NCI-H1436 (cell line): ENCODE data around the gene TBC1D8.

Experiments used
- DNase-seq: peaks from one replicate; lab custom pipeline; 2025; lab: John Stamatoyannopoulos, UW

The TBC1D8 gene

DNA sequence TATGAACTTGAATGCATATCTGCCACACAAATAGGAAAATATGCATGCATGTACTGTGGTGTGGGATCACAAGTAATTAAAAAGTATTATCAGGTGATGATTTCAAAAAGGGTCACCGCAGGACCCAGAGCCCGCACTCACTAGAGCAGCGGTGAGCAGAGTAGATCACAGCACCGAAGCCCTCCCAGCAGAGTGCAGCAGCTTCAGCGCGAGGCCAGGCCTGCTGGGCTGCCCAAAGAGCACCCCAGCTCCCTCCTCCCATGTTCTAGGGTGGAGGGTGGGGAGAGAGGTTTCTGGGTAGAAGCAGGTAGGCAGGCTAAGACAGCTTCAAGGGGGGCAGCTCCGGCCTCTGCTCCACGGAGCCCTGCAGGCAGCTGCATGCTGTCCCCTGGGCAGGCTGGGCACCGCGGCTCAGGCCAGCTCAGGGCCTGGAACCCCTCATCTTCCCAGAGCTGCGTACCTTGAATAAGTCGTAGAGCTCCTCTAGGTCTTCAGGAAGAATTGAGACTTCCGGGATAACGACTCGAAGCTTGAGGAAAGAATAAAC, 124.2 kb downstream of the TBC1D8 start:
- DNase-seq, result no peak

DNA sequence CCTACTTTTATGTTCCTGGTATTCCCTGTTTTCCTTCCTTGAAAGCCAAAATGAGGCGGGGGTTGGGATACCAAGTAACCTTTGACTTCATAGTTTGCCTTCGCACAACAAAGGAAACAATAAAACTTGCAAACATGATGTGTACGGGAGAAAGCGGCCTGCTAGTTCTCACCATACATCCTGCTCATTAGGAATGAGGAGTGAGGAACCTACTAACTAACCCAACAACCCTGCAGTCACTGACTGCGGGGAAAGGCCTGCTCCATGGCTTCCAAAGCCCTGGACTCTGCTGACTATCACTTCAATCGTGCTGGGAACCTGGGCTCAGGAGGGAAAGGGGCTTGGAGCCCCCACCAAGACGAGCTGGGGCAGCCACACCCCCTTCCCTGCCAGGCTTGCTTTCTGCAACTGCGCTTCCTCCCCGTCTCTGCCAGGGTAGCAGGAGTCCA, 124.9 kb downstream of the TBC1D8 start:
- DNase-seq, result no peak

DNA sequence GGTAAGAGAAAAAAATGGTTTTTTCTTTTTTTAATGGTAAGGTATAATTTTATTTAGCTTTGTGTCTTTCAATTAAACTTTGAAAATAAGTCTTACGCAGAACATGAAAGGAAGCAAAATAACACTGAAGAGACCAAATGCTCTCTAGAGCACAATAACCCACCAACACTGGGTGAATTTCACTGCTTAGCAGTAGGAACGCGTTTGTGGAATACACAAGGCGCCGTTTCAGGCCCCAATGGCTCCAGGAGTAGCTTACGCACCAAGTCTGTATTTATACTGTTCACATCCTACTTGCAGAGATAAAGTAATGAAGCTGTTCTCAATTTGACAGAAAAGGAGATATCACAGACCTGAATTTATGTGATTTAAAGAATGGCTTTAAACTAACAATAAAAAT, 125.6 kb downstream of the TBC1D8 start:
- no peak for DNase-seq

DNA sequence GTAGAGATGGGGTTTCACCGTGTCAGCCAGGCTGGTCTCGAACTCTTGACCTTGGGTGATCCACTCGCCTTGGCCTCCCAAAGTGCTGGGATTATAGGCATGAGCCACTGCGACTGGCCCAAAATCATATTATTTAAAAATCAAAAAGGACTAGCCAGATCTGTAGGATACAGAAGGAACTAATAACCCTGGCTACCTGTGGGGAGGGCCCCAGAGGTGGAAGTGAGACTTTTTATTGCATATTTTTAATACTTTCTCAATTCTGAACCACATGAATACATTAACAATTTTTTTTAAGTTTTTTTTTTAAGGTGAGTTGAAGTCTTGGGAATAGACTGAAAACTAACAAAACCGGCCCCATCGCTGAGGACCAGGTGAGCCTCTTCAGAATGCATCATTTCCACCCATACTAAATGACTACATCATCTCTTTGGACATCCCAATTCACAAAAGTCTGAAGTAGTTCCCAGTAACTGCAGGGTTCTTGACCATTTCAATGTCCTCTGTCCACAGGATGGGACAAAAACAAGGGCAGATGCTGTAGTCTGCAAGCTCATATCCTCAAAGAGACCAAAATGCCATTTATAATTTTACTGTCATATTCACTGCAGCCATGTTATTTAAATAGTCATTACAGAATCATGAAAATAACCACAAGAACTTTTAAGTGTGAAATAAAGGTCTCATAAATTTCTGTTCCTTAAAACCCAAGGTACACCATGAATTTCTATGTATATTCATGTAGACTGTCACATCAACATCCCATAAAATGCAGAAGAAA, 127.7 kb downstream of the TBC1D8 start:
- no peak for DNase-seq

DNA sequence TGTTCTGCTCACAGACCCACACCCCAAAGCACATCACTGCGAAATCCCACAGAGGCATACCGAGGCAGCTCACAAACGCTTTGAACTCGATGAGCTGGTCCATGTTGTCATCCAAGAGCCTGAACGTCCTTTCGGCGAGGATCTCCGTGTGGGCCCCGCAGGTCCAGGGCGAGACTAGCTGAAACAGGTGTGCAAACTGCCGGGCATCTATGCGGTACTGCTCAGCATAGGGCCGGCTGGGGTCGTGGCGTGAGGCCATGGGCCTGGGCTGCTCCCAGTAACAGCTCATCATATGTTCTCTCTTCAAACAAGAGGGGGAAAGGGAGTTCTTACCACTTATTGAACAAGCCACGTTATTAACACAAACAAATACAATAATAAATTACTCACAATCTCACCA, 129.0 kb downstream of the TBC1D8 start:
- DNase-seq, result no peak

DNA sequence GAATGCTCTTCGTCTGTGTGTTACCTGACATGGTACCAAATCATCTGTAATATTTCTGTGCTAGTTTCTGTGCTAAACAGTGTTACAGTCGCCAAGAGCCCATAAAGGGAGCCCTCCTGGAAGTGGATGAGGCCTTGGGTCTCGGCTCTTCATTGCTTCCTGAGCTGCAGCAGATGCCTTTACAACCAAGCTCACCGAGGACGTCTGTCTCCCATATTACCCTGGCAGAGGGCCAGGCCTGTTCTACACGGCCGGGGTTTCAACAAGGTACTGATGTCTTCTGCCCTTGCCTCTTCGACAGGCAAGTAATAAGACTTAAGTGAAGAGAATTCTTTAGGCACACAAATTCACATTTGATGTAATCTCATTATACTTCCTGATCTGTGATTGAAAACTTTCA, 132.2 kb downstream of the TBC1D8 start:
- no peak for DNase-seq

DNA sequence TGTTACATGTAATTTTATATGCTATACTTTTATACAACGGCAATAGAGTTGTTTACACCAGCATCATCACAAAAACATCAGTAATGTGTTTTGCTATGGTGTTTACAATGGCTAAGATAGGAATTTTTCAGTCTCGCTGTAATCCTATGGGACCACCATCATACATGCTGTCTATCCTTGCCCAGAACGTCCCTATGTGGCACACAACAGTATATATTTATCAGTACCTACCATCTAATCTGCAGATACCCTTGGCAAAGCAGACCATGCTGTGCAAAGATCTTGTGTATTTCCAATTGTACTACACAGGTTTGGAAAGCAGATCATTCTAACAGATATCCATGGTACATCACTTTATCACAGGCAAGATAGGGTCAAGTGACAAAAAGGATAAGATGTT, 133.8 kb downstream of the TBC1D8 start:
- no peak for DNase-seq

DNA sequence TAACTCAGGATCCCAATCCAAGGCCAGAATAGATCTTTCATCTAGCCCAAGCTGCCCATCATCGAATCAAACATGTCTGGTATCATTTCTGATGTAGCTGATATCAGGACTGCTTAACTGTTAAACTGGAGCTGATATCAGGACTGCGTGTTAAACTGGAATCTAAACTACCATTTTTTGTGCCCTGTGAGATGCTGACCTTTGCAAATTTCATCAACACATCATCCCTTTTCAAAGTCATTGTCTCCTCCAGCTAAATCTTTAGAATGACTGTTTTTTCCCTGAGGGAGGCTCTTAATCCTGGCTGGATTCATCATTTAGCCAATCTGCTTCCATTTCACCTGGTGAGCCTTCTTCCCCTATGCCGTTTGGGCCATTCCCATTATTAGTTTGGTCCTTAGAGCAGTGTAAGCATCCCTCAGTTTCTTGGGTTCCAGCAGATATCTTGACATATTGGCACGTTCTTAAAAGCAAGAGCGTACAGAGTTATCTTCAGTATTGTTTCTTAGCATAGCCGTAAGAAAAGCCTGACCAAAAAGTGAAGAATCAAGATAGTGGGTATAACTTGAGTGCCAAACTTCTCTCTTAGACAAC, 136.8 kb downstream of the TBC1D8 start:
- no peak for DNase-seq

DNA sequence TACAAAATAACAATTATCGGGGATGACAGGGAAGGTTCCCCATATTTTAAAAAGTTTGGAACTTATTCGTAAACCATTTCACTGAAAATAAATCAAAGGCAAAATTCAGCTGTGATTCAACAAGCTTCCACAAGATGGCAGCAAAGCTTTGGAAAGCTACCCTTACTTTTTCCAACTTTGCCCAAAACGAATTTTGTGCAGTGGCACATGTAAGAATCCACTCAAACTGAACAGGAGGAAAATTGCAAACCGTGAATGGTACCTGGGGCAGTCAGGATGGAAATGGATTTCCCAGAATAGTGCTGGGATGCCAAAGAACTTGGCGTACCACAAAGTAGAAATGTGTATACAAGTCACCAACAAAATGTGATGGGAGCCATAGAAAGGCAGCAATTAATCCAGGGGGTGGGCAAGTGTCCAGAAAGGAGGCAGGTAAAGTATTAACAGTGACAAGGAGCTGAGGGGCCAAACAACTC, 138.4 kb downstream of the TBC1D8 start:
- no peak for DNase-seq

DNA sequence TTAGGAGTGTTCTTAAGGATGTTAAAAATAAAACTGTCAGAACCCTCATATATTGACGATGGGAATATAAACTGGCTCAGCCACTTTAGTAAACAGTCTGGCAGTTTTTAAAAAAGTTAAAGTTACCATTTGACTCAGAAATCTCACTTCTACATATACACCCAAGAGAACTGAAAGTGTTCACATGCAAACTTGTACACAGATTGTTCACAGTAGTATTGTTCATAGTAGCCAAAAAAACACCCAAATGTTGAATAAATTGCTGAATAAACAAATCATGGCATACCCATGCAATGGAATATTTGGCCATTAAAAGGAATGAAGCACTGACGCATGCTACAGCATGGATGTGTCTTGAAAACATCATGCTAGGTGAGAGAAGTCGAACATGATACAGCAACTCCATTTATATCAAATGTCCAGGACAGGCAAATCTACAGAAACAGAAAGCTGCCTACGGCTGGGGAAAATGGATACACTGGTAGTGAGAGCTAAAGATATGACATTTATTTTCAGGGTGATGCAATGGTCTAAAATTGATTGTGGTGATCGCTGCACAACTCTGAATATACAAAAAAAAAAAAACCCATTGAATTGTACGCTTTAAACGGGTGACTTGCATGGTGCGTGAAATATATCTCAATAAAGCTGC, 139.0 kb downstream of the TBC1D8 start:
- DNase-seq, result no peak

DNA sequence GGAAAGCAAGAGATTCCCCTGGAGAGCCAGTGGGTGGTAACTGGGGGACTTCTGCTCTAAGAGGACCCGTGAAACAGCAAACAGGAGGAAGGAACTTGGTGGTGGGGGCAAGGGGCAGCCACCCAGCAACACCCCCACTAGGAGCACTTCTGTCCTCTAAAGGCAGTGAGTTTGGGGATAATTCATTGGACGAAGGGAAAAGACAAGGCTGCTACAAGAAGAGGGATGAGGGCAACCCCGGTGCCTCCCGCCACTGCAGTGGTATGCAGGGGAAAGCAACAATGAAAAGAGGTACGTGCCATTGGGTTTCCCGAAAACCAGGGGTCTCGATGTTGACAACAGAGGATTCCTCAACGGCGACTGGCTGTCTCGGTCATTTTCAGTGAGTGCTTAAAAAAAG, 140.0 kb downstream of the TBC1D8 start:
- DNase-seq, result no peak

DNA sequence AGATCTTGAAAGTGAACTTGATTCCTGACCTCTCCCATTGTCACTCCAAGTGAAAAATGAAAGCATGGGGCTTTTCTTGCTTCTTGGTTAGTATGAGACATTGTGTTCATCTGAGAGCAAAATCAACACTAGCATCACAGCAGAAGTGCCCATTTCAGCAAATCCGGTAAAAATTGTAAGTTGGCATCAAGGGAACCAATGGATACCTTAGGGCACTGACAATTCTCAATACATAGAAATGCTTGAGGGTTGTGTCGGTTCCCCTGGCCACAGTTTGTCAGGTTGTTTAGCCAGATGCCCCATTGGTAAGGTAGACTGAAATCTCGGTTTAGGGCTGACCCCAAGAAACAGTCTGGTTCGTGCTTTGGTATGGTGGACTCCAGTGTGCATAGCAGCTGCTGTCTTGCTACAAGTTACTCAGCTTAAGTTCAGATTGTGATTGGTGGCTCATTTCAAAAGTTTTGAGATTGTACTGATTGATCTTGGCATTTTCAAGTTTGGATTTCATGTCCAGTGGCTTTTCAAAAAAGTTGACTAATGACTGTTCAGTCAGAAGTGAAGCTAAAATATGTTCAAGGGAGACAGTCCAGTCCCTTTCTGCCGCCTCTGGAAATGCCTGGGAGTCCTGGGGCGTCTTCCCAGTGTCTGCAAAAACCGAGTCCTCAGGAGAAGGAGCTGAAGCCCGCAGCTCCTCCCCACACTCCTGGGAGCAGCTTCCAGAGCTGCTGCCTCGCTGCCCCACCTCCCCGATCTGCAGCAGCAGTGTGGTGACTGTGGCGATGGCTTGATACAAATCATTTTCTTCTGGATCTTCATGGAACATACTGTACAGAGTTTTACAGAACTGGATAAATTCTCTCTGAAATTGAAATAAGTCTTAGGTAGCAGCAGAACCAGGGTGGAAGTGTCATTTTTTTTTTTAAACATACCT, 143.5 kb downstream of the TBC1D8 start:
- DNase-seq, result no peak

DNA sequence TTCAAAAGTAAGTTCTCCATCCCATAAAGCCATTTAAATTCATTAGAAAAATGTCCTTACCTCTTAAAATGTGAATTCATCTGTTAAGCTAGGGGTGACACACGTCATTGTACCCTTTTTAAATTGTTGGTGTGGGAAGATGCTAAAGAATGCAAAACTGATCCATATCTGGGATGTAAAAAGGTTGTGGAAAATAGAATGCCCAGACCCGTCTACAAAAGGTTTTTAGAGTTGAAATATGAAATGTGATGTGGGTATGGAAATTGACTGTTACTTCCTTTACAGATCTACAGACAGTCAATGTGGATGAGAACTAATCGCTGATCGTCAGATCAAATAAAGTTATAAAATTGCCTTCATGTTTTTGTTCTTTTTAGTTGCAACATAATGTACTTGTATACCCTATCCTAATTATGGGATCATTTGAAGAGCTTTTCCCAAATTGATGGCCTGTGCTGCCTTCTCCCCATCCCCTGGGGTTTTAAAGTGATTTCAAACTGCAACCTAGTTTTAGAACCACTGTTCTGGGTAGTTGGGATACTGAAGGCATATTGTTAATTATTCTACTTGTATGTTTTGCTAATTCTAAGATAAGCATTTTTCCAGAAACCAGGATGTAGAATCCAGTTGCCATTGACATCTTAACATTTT, 145.0 kb downstream of the TBC1D8 start:
- DNase-seq, result no peak

DNA sequence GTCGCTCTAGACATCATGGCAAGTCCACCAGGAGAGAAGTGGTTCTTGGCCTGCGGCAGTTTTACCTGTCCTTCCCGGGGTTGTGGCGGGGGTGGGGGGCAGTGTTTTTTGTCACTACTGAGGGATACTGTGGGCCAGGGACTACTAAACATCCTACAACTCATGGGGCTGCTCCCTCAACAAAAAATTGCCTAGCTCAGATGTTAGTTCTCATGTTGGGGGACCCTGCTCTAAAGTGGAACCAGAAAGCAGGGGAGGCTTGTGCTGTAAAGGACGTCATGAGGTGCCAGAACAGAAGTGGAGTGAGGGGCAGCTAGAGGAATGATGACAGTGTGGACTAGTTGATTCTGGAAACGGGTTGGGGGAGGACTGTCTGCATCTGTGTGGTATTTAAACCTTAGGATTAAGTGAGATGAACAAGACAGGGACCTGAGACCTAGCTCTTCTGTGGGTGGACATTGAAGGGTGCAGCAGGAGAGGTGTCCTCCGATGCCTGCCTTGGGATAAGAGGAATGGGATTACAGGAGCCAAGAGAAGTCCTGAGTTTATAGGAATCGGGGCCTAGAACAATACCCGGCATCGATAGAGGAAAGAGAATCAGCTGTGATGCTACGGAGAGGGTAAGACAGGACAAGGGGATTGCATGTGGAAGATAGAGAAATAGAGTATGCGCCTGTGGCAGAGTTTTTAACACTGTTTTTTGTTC, 146.4 kb downstream of the TBC1D8 start:
- DNase-seq, result no peak

DNA sequence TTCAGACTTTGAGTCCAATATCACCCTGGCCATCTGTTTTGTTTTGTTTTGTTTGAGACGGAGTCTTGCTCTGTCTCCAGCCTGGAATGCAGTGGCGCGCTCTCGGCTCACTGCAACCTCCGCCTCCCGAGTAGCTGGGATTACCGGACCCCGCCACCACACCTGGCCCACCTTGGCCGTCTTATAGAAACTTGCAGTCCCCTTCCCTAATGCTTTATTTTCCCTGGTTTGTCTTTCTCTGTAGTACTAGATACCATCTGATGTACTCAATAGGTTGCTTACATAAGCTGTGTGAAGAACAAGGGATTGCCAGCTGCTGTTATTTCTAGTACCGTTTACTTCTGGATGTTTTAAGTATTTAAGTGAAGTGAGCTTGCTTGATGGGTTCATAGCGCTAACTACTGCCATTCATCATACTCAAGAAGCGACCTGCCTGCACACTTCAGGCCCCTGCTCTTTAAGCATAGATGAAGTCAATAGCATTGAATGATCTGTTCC, 147.9 kb downstream of the TBC1D8 start:
- DNase-seq, result no peak

DNA sequence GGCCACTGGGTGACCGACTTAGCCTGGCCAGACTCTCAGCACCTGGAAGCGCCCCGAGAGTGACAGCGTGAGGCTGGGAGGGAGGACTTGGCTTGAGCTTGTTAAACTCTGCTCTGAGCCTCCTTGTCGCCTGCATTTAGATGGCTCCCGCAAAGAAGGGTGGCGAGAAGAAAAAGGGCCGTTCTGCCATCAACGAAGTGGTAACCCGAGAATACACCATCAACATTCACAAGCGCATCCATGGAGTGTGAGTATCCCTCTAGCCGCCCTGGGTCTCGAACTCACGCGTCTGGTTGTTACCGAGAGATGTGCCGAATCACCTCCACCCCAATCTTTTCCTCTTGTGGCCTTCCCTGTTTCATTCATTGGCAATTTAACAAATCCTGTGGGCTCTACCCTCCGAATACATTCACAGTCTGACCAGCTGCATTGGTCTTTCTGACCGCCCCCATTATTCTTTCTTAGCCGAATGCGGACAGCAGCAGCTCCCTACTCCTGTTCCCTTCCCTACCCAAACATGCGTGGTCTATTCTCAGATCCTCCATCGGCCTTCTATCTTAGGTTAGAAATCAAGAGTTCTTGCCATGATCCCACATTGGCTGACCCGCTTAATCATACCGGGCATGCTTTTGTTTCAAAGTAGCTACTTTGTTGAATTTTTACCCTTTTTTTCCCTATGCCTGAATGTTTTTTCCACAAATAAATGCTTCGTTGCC, 148.5 kb downstream of the TBC1D8 start:
- DNase-seq, result no peak

DNA sequence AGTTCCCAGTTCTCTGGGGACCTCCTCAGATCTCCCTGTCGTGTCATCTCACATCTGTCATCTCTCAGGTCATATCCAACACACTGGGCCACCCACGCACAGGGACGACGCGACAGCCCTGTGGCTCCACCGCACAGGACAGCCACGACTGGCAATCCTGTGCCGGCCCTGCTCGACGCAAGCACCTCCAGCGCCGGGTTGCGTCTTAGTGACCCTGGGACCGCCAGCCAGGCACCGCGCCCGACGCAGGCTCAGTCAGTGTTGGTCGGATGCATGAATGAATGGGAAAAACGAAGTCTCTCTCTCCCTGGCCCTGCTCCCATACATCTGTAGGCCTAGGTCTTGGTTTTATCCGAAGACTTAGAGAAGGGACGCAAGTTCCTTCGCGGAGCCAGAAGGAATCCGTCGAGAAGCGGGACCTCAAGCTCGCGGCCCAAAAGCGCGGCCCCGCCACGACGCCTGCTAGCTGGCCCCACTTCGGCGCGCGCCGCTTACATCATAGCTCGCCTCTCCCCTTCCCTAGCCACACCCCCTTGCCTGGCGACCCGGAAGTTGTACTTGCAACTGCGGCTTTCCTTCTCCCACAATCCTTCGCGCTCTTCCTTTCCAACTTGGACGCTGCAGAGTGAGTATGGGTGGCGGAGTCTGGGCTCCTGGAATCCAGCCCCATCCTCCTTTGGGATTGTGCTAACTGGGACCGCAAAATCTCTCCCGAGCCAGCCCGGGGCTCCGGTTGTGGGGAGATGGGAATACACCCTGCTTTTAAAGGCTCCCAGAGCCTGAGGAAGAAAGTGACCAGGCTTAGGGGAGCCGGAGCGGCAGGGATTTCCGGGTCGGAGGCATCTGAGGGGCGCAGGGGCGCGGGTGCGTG, 149.3 kb downstream of the TBC1D8 start, which contains the start of gene RPL31:
RPL31 (plus strand) TSS at position 599 of the 871 bp plus-strand sequence. CDS start 413 bp downstream, outside the sequence.
- peak; percentile 94 for DNase-seq

DNA sequence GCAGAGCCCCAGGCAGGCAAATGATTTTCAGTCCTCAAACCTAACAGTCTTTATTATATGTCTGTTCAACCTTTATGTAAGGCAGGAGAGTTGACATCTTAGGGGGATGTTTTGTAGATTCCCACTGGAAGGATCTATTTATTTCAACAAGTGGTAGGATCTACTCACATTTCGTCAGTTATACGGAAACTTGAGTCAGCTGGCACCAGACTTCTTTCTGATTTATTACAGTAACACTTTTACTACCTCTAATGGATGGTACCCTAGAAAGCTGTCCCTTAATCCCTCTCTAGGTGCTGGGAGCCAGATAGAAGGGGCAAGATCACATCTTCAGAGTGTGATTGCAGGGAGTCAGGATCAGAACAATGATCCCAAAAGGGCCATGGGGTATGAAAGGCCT, 151.2 kb downstream of the TBC1D8 start:
- no peak for DNase-seq

DNA sequence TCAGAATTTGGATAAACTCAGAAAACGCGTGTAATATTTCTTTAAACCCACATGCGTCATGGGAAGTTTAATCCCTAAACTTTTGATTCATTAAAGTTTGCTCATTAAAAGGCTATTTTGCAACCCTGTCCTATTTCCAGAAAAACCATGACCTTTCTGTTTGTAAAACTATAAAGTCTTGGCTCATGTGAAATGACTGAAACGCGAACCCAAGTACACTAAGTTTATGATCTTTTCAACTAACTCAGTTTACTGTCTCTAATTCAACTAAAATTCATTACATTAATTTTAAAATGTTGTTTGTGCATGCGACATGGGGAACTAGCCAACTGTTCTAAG, 153.0 kb downstream of the TBC1D8 start:
- DNase-seq, result no peak
